ENCODE data around the gene MLYCD. TPM values are rescaled to one million over a fixed set of nuclear protein-coding genes. Genes with fewer than 3 reads are reported as not detected.

MLYCD gene
- polyA plus RNA-seq, 10 donors, result 3.0 to 5.2 (median 3.9) TPM

DNA sequence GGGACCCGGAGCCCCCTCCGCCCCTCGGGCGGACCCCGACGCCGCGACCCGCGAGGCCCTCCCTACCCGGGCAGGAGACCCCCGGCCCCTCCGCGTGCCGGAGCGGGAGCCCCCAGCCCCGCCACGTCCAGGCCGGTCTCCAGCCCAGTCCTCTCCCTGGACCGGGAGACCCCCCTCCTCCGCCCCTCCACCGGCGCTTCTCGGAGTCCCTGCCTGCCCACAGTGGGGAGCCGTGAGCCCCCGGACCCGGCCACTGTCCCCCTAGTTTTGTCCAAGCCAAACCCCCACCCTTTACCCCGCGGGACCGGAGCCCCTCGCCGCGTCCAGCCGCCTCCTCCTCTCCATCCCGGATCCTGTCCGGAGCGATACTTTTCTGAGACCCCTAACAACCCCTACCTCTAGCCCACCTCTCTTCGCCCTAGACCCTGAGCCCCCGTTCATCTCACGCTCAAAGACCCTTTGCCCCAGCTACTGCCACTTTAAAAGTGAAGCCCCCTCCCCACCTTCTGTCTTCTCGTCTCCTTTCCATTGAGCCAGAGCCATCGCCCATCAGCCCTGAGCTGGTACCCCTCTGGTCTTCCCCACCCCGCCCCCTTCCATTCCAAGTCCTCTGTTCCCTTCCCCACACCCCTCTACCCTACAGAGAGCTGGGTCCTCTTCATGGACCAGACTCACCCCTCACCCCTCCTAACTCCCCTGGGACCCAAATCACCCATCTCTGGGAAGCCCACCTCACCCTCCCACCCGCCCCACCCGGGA, 70.2 kb downstream of the MLYCD start:
- no peak for DNase-seq

GRCh38 chr16:83969771-83970429, 71.0 kb downstream of the MLYCD start:
- DNase-seq, result no peak

DNA sequence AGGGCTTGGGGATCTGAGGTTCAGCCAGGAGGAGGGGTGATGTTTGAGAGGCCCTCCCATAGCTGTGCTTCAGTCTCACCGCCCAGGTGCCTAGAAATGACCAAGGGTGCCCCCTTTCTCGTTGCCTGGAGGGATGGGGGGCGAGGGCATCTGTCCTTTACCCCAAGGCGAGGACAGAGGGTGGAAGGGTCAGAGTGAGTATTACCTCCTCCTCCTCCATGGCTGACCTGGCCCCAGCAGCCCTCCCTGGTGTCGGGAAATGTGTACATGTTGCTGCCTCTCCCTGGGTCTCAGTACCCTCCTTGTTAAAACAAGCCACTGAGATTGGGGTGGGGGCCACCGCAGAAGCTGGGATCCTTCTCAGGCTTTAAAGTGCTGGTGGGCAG, 71.5 kb downstream of the MLYCD start:
- no peak for DNase-seq

GRCh38 chr16:83971165-83972130, 72.5 kb downstream of the MLYCD start:
- DNase-seq, result no peak

DNA sequence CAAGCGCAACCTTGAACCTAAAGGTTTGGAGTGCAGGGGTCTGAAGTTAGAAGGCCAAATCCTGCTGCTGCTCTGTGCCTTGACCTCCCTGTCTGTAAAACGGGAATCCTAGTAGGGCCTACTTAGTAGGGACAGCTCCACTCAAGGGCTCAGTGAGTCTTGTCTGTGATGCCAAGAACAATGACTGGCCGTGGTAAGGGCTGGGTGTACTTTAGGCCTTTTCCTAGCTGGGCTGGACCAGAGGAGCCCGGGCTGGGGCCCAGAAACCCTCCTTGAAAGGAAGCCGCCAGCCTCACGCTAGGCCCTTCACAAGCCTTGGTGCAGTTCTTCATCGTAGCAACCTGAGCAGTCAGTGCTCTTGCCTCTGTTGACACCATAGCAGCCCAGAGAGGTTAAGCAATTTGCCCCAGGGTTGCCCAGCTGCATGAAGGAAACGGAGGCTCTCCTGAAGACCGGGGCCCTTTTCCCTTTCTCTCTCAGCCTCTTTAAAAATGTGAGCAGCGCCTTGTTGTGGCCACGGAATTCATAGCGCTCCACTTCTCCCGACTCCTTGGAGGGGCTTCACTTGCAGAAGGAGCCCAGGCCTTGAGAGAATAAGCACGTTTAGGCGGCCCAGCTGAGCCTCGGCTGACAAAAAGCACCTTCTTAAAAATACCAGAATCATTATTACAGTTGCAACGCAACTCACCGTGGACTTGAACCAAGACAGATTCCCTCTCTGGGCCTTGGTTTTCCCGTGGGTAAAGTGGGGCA, 73.5 kb downstream of the MLYCD start:
- DNase-seq, result no peak

GRCh38 chr16:83973077-83973476, 74.2 kb downstream of the MLYCD start:
- DNase-seq, result no peak

- no peak for DNase-seq
These were observed 74.9 kb downstream of the MLYCD start for GRCh38 chr16:83973581-83974385.

DNA sequence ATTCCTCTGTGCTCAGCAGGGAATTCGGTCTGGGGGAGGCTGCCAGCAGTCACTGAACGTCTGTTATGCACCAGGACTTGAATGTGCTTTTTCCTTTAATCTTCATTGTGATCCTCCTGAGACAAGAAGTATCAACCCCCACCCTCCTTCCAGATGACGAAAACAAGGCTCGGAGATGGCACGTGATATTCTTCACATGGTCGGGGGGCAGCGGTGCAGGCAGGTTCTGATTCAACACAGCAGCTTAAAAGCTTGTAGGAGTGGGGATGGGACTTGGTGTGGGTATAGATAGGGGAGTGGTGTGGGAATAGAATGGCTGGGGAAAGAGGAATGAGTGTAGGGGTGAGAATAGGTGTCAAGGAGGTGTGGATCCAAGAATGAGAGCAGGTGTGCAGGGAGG, 75.6 kb downstream of the MLYCD start:
- no peak for DNase-seq

DNA sequence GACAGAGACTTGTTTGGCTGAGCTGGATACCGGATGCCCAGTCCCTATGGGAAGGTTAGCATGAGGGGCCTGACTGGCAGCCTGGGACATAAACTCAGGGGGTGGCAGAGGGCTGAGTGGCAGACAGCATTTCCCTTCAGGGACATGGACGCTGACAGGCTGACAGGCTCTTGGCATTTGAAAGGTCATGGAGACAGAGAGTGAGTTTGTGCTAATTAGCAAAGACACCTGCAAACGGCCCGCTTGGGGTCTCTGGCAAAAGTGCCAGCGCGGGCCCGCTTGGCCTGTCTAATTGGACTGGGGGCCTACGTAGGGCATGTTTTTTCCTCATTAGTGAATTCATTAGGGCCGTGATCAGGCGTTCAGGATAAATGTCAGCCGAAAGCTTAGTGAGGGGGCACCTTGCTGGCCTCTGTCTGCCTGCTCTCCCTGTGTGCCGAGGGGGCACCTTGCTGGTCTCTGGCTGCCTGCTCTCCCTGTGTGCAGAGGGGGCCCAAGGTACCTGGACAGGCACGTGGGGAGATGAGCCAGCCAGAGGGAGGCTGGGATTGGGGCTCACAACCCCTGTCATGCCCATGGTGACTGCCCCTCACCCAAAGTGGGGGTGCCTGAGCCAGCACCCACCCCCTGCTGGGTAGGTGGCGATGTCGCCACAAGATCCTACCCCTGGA, 76.8 kb downstream of the MLYCD start:
- DNase-seq, result no peak

Other genes with a start within 250 kb of the MLYCD start
- 100 to 1,000 TPM; 110 to 141 (median 123) TPM for gene HSBP1, start 91.1 kb upstream of the MLYCD start, polyA plus RNA-seq (ENCODE audit: insufficient read length in 10 of 10)
- gene OSGIN1, start 54.1 kb downstream of the MLYCD start, polyA plus RNA-seq (ENCODE audit: insufficient read length in 10 of 10), result 1 to 10 TPM in 1 of 10 donors, under 1 TPM in 9; 0.14 to 1.1 (median 0.47) TPM
- gene NECAB2, start 69.1 kb downstream of the MLYCD start, polyA plus RNA-seq (ENCODE audit: insufficient read length in 10 of 10), result 1 to 10 TPM in 1 of 10 donors, under 1 TPM in 9; 0.39 to 1.0 (median 0.82) TPM
- not detected for gene SLC38A8, start 143.7 kb downstream of the MLYCD start, polyA plus RNA-seq (ENCODE audit: insufficient read length in 10 of 10)
- 10 to 100 TPM; 65.9 to 92.8 (median 68.7) TPM for gene MBTPS1, start 217.8 kb downstream of the MLYCD start, polyA plus RNA-seq (ENCODE audit: insufficient read length in 10 of 10)
- gene HSDL1, start 246.1 kb downstream of the MLYCD start, polyA plus RNA-seq (ENCODE audit: insufficient read length in 10 of 10), result 10 to 100 TPM; 14.4 to 23.6 (median 17.7) TPM
- 1 to 10 TPM in 1 of 10 donors, under 1 TPM in 9; 0.09 to 1.3 (median 0.37) TPM for gene DNAAF1, start 246.2 kb downstream of the MLYCD start, polyA plus RNA-seq (ENCODE audit: insufficient read length in 10 of 10)